ENCODE results near the gene CRB1.

Gene CRB1

DNA sequence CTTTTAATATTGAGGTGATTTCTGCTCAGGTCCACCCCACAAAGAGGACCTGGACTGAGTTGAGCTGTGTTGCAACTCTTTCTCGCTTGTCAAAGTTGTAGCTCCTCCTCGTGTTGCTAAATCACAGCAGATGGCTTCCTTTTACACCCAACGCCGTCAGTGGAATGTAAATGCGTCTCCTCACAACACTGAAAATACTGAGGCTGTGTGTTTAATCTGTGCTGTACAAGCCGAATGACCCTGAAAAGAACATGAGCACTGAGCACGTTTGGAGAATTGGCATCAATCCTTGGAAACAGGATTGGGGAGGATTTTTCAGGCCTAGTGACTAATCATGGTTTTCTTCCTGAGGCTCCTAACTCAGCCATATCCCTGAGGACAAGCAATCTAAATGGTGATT lies 196.0 kb downstream of the CRB1 start:
- Histone ChIP-seq H3K27me3 (ENCODE audit: control insufficient read depth, insufficient read depth, low read length) (no peaks in the 10 kb centered on the region), H3K9ac (ENCODE audit: low read length) (no peak overlapping the region), H3K4me3 (ENCODE audit: low read length) (no peak overlapping the region), H3K36me3 (ENCODE audit: control insufficient read depth, insufficient read depth, low read length) (no peaks in the 10 kb centered on the region), H3K27ac (ENCODE audit: low read depth, low read length) (no peak overlapping the region), H3K4me1 (ENCODE audit: control insufficient read depth, insufficient read depth, low read length) (no peaks in the 10 kb centered on the region)

DNA sequence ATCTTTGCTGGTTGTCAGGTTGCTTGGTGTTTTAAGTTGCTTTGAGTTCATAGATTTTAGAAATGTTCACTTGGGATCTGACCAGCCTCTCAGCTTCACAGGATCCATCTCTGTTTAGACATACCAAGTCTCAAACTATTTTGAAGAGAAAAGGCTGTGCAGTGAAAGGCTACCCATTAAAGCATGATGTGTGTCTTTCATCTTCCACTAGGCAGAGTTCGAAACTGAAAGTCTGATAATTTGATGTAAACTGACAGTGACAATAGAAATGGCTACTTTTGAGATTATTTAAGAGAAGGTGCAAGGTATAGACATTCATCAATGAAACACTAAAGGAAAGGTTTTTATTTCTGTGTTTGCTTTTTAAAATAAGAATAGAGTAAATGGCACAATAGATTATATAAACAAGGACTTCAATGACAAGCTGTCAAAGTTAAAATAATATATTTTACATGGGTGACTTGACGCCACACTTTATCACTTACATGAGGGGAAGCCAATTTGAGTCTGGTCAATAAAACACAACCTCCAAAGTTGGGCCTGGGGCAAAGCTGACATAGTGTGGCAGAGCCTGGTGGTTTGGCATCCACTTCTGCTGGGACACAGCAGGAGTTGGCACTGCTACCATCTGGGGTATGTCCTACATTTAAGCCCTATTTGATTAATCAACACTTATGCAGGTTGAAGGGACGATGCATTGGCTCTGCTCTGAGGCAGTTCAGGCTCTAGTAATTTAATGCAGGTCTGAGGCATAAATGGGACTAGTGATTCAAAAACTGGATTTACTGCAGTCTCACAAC lies 197.7 kb downstream of the CRB1 start:
- Histone ChIP-seq H3K27me3 (ENCODE audit: control insufficient read depth, insufficient read depth, low read length) (no peaks in the 10 kb centered on the region), H3K4me1 (ENCODE audit: control insufficient read depth, insufficient read depth, low read length) (no peaks in the 10 kb centered on the region), H3K27ac (ENCODE audit: low read depth, low read length) (no peak overlapping the region), H3K4me3 (ENCODE audit: low read length) (no peak overlapping the region), H3K36me3 (ENCODE audit: control insufficient read depth, insufficient read depth, low read length) (no peaks in the 10 kb centered on the region), H3K9ac (ENCODE audit: low read length) (no peak overlapping the region)

DNA sequence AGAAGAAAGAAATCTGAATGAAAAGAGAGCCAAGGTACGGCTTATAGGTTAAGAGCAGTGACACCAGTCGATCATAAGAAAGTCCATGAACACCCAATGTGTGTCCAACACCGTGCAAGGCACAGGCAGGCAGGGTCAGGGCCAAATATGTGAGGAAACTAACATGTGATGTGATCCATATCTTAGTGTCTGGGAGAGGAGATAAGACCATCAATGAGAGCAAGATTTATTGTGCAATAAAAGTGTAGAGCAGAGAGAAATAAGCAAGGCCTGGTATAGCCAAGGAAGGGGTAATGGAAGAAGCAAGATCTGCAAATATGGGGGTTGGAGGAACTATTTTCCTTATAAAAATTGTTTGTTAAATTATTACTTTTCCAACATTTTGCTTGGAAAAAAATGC lies 198.8 kb downstream of the CRB1 start:
- no peaks in the 10 kb centered on the region for H3K4me1 ChIP-seq (ENCODE audit: control insufficient read depth, insufficient read depth, low read length)
- H3K27me3 ChIP-seq (ENCODE audit: control insufficient read depth, insufficient read depth, low read length), result no peaks in the 10 kb centered on the region

DNA sequence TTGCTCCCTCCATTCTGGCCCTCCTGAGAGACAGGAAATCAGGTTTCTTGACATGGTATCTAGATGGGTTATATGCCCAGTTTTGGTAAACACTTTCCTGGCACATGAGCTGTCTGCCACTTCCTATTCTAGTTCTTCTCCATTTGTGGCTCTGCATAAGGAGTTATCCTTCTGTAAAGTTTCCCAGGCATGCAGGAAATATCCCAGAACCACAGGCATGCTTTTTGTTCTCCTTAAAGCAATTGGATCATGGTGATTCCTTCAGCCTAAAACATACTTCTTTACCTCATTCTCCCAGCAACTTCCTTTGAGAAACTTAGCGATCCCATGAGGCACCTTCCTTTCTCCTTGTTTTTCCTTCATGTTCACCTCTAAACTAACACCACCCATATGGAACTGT lies 199.8 kb downstream of the CRB1 start:
- Histone ChIP-seq H3K27me3 (ENCODE audit: control insufficient read depth, insufficient read depth, low read length) (no peaks in the 10 kb centered on the region), H3K36me3 (ENCODE audit: control insufficient read depth, insufficient read depth, low read length) (no peaks in the 10 kb centered on the region), H3K4me3 (ENCODE audit: low read length) (no peak overlapping the region), H3K4me1 (ENCODE audit: control insufficient read depth, insufficient read depth, low read length) (no peaks in the 10 kb centered on the region), H3K9ac (ENCODE audit: low read length) (no peak overlapping the region), H3K27ac (ENCODE audit: low read depth, low read length) (no peak overlapping the region)

More for the DNA sequence above, 198.8 kb downstream of the CRB1 start:
- Histone ChIP-seq H3K4me3 (ENCODE audit: low read length) (no peak overlapping the region), H3K9ac (ENCODE audit: low read length) (no peak overlapping the region), H3K27ac (ENCODE audit: low read depth, low read length) (no peak overlapping the region), H3K36me3 (ENCODE audit: control insufficient read depth, insufficient read depth, low read length) (no peaks in the 10 kb centered on the region)

DNA sequence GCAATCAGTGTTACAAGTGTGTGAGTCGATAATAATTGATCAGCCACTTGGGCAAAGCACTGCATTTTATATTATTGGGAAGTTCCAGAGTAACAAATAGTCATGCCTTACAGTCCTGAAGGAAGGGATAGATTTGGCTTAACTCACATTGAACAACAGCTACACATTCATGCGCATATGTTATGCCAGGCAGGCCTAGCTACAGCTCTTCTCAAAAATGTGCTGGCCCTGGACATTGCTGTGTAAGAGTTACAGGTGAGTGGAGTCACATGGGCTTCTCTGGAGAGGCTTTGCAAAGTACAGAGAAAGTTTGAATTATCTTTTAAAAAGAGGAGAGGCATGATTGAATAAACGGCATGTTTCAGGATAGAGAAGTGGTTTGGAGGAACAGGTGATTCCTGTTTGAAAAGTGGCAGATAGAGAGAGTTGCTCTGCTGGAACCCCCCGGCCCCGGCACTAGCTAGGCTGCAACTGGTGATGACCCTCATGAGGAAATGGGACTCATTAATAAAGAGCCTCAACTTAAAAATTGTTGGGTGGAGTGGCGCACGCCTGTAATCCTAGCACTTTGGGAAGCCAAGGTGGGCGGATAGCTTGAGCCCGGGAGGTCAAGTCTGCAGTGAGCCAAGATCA lies 200.6 kb downstream of the CRB1 start:
- H3K27me3 ChIP-seq (ENCODE audit: control insufficient read depth, insufficient read depth, low read length), result no peaks in the 10 kb centered on the region
- no peak overlapping the region for H3K27ac ChIP-seq (ENCODE audit: low read depth, low read length)
- H3K36me3 ChIP-seq (ENCODE audit: control insufficient read depth, insufficient read depth, low read length), result no peaks in the 10 kb centered on the region

DNA sequence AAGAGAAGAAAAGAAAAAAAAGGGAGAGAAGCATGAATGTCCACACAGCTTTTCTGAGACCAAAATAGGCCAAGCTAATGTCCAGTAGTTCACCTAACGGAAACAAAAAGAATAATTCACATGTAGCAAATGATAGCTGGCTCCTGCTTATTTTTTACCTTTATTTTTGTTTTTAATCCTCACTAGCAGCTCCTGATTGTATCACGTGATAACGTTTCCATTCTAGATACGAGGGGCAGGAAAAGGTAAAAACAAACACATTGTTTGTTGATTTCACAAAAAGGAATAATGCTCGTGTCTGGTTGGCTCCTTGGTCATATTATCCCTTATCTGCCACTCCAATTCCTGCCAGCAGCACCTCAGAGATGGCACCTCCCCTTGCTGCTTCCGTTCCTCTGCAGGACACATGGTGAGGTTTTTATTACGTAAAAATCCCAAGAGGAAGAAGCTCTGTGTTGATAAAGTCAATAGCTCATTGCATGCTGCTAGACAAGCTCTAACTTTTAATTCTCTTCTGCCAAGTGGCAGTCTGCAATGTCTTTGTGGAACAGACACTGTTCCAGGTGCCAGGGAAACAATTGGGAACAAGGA lies 201.7 kb downstream of the CRB1 start:
- Histone ChIP-seq H3K4me1 (ENCODE audit: control insufficient read depth, insufficient read depth, low read length) (no peaks in the 10 kb centered on the region), H3K4me3 (ENCODE audit: low read length) (no peak overlapping the region), H3K9ac (ENCODE audit: low read length) (no peak overlapping the region)

More for the DNA sequence above, 200.6 kb downstream of the CRB1 start:
- H3K4me1 ChIP-seq (ENCODE audit: control insufficient read depth, insufficient read depth, low read length), result no peaks in the 10 kb centered on the region
- H3K4me3 ChIP-seq (ENCODE audit: low read length), result no peak overlapping the region
- no peak overlapping the region for H3K9ac ChIP-seq (ENCODE audit: low read length)

DNA sequence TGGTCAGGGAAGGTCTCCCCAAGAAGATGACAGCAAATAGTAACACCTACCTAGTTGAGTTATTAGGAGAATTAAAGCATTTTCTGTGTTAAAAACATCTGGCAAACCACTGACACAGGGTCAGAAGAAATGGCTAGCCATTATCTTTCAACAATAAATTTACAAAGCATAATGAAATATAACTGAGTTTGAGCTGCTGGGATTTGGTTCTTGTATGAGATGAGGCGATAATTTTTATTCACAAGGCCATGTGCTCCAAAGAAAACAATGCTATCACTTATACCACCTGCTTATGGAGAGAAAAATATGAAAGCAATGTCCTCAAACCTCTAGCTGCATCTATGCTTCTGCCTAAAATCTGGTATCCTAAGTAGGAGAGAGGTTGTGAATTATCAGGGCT lies 202.3 kb downstream of the CRB1 start:
- no peaks in the 10 kb centered on the region for H3K36me3 ChIP-seq (ENCODE audit: control insufficient read depth, insufficient read depth, low read length)
- no peak overlapping the region for H3K4me3 ChIP-seq (ENCODE audit: low read length)
- no peak overlapping the region for H3K27ac ChIP-seq (ENCODE audit: low read depth, low read length)
- H3K4me1 ChIP-seq (ENCODE audit: control insufficient read depth, insufficient read depth, low read length), result no peaks in the 10 kb centered on the region
- no peaks in the 10 kb centered on the region for H3K27me3 ChIP-seq (ENCODE audit: control insufficient read depth, insufficient read depth, low read length)
- H3K9ac ChIP-seq (ENCODE audit: low read length), result no peak overlapping the region

More for the DNA sequence above, 201.7 kb downstream of the CRB1 start:
- no peaks in the 10 kb centered on the region for H3K27me3 ChIP-seq (ENCODE audit: control insufficient read depth, insufficient read depth, low read length)
- no peak overlapping the region for H3K27ac ChIP-seq (ENCODE audit: low read depth, low read length)
- H3K36me3 ChIP-seq (ENCODE audit: control insufficient read depth, insufficient read depth, low read length), result no peaks in the 10 kb centered on the region

DNA sequence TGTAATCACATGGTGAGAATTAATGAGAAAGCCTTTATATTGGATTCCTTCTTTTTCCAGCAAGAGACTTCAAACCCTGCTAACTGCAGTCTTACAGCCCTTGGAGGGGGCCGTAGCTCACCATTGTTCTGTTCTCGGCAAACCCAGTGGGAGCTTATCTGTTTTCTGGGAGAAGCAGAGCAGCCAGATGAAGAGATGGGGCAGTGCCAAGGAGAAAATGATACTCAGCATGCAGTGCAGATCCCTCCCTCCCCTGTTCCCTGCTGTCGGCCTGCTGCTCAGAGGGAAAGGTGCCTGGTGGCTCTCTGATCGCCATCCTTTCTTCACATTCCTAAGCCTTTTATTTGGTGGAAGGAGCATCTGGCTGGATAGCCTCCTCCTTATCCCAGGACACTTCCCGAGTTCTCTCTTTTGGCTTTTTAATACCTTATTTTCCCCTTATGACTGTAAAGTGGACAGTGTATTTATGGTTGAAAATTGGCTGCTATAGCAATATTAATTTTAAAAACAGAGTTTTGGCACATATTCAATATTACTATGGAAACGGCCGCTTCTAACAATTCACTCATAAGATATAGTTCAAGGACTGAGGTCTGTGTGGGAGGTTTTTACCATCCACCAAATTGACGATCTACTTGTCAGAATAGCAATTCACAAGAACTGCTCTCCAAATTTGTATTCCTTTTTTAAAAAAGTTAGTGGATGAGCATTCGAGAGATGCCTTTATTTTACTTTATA lies 203.4 kb downstream of the CRB1 start:
- Histone ChIP-seq H3K9ac (ENCODE audit: low read length) (no peak overlapping the region), H3K27ac (ENCODE audit: low read depth, low read length) (no peak overlapping the region), H3K36me3 (ENCODE audit: control insufficient read depth, insufficient read depth, low read length) (no peaks in the 10 kb centered on the region), H3K4me3 (ENCODE audit: low read length) (no peak overlapping the region), H3K27me3 (ENCODE audit: control insufficient read depth, insufficient read depth, low read length) (no peaks in the 10 kb centered on the region), H3K4me1 (ENCODE audit: control insufficient read depth, insufficient read depth, low read length) (no peaks in the 10 kb centered on the region)

DNA sequence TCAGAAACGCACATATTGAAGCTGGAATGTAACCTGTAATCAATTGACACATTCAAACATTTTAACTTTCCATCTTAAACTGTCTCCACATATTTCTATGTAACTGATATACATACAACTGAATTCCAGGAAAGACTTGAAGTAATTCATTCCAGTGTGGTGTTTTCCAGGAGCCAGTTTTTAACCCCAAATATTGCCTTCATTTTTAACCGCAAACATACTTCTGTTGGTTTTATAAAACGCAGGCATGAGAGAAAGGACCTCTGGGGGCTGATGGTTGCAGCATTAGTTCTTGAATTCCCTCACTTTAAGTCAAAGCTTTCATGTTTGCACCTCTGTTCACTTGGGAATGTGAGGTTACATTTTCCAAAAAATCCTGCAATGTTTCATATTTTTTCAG lies 204.1 kb downstream of the CRB1 start:
- no peaks in the 10 kb centered on the region for H3K27me3 ChIP-seq (ENCODE audit: control insufficient read depth, insufficient read depth, low read length)
- H3K36me3 ChIP-seq (ENCODE audit: control insufficient read depth, insufficient read depth, low read length), result no peaks in the 10 kb centered on the region
- no peak overlapping the region for H3K9ac ChIP-seq (ENCODE audit: low read length)
- no peaks in the 10 kb centered on the region for H3K4me1 ChIP-seq (ENCODE audit: control insufficient read depth, insufficient read depth, low read length)
- no peak overlapping the region for H3K27ac ChIP-seq (ENCODE audit: low read depth, low read length)
- no peak overlapping the region for H3K4me3 ChIP-seq (ENCODE audit: low read length)

DNA sequence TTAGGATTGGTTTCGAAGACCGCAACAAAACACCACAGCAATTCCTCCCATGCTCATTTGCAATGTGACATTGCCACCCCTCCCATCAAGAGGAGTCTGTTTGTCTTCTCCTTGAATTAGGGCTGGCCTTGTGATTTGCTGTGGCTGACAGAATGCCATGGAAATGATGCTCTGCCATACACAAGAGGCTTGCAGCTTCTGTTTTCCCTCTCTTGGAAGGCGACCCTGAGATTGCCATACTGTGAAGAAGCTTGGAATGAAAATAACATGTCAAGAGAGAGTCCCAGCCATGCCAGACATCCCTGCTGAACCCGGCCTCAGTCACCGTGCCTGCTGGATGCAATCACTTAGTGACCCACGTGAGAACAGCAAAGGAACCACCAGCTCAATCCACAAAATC lies 212.4 kb downstream of the CRB1 start:
- H3K4me3 ChIP-seq (ENCODE audit: low read length), result no peak overlapping the region
- H3K27me3 ChIP-seq (ENCODE audit: control insufficient read depth, insufficient read depth, low read length), result no peaks in the 10 kb centered on the region
- no peaks in the 10 kb centered on the region for H3K36me3 ChIP-seq (ENCODE audit: control insufficient read depth, insufficient read depth, low read length)

DNA sequence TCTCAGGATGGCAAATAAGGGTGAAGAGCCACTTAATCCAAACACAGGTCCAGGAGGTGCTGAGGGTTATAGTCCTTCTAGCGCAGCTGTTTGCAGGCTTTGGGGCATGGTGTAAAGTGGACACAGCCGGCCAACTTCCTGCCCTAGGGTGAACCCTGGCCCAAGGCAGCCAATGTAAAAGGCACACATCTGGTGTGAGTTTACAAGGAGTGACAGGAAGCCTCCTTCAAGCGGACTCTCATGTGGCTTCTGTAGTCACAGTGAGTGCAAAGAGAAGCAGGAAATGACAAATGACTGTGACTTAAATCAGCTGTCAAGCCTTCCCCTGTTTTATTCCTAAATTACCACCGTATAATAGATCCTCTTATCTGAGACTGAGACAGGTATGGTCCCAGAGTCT lies 213.0 kb downstream of the CRB1 start:
- no peak overlapping the region for H3K27ac ChIP-seq (ENCODE audit: low read depth, low read length)
- H3K27me3 ChIP-seq (ENCODE audit: control insufficient read depth, insufficient read depth, low read length), result no peaks in the 10 kb centered on the region

More for the DNA sequence above, 212.4 kb downstream of the CRB1 start:
- no peak overlapping the region for H3K9ac ChIP-seq (ENCODE audit: low read length)
- H3K27ac ChIP-seq (ENCODE audit: low read depth, low read length), result no peak overlapping the region
- no peaks in the 10 kb centered on the region for H3K4me1 ChIP-seq (ENCODE audit: control insufficient read depth, insufficient read depth, low read length)

DNA sequence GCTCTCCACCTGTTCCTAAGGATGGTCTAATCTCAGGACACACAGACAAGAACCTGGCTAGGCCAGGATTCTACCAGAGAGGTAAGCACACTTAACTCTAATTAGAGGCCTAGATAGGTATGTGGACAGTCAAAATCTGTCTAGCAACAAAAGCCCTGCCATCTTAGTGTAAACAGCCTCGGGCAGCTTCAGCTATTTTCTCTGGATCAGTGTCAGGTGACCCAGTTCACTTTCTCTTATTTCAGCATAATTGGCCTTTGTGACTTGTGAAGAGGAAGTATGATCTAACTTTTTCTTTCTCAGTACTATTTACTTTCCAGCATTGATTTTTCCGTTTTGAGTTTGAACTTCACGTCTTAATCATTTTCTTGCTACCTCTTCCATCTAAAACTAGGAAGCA lies 217.7 kb downstream of the CRB1 start:
- Histone ChIP-seq H3K9ac (ENCODE audit: low read length) (no peak overlapping the region), H3K27me3 (ENCODE audit: control insufficient read depth, insufficient read depth, low read length) (no peaks in the 10 kb centered on the region), H3K27ac (ENCODE audit: low read depth, low read length) (no peak overlapping the region), H3K4me1 (ENCODE audit: control insufficient read depth, insufficient read depth, low read length) (no peaks in the 10 kb centered on the region), H3K4me3 (ENCODE audit: low read length) (no peak overlapping the region), H3K36me3 (ENCODE audit: control insufficient read depth, insufficient read depth, low read length) (no peaks in the 10 kb centered on the region)

More for the DNA sequence above, 213.0 kb downstream of the CRB1 start:
- Histone ChIP-seq H3K9ac (ENCODE audit: low read length) (no peak overlapping the region), H3K4me3 (ENCODE audit: low read length) (no peak overlapping the region), H3K36me3 (ENCODE audit: control insufficient read depth, insufficient read depth, low read length) (no peaks in the 10 kb centered on the region), H3K4me1 (ENCODE audit: control insufficient read depth, insufficient read depth, low read length) (no peaks in the 10 kb centered on the region)
